ENCODE measurements around the gene GNAQ. TPM values are rescaled to one million over a fixed set of nuclear protein-coding genes. Genes with fewer than 3 reads are reported as not detected.

Gene GNAQ
- total RNA-seq, 2 experiments from 2014 or later: 17.8 to 18.1 TPM

DNA sequence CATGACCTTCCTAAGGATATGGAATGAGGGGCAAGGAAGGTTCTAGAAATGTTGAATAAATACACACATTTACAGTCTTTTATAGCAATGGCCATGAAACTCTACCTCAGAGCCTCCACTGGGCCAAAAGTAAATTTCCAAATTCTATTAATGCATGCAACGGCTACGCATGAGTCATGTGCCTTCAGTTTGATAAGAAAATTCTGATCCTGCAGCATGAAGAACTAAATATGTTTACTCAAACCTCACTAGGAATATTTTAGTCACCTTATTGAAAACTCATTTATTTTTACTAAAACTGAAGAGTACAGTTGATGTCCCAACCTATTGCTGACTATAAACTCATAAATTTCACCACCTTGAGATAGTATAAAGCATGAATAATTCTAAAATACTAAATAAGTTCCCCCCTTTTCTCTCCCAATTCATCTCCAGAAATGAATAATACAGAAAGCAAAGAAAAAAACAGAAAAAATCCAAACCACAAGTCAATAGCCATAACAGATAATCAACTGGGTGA is 92.4 kb downstream of the GNAQ start:
- intact Hi-C loops (cut with micrococcal nuclease): no loop called here
- no peak overlapping the region for H3K27ac Mint-ChIP-seq

DNA sequence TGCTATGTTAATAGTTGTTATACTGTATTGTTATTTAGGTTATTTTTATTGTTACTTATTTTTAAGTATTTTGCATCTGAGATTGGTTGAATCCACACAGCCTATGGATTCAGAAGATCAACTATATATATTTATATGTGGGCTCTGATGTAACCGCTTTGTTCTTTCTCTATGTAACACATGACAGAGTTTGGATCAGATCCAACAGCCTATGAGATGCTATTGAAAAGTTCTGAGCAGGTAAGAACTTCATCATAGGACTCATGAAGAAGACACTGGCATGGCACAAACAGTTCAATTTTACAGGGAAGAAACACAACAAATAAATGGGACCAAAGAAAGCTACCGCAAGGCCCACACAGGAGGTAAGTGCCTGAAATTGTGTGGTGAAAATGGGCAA is 93.4 kb downstream of the GNAQ start:
- TF ChIP-seq, protein P1, sequence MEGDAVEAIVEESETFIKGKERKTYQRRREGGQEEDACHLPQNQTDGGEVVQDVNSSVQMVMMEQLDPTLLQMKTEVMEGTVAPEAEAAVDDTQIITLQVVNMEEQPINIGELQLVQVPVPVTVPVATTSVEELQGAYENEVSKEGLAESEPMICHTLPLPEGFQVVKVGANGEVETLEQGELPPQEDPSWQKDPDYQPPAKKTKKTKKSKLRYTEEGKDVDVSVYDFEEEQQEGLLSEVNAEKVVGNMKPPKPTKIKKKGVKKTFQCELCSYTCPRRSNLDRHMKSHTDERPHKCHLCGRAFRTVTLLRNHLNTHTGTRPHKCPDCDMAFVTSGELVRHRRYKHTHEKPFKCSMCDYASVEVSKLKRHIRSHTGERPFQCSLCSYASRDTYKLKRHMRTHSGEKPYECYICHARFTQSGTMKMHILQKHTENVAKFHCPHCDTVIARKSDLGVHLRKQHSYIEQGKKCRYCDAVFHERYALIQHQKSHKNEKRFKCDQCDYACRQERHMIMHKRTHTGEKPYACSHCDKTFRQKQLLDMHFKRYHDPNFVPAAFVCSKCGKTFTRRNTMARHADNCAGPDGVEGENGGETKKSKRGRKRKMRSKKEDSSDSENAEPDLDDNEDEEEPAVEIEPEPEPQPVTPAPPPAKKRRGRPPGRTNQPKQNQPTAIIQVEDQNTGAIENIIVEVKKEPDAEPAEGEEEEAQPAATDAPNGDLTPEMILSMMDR (IDR thresholded peaks at IDR 0.05): no peak
- ATAC-seq (no peak), DNase-seq (no peak)
- Mint-ChIP-seq H3K4me1 (ENCODE audit: low read depth) (peaks cover 15% of the 10 kb centered on the region), H3K27me3 (no peaks in the 10 kb centered on the region), H3K27ac (no peak overlapping the region), H3K36me3 (ENCODE audit: low read depth) (peaks cover 5% of the 10 kb centered on the region), H3K4me3 (no peak overlapping the region), H3K9me3 (no peaks in the 10 kb centered on the region)
- POLR2A ChIA-PET: no interaction called here
- CTCF ChIA-PET: no interaction called here
- intact Hi-C loops (cut with micrococcal nuclease): no loop called here

More for the DNA sequence above, 92.4 kb downstream of the GNAQ start:
- peaks cover 19% of the 10 kb centered on the region for H3K4me1 Mint-ChIP-seq (ENCODE audit: low read depth)
- H3K36me3 Mint-ChIP-seq (ENCODE audit: low read depth): peaks cover 5% of the 10 kb centered on the region
- ATAC-seq (no peak), DNase-seq (no peak)
- ChIA-PET POLR2A (no interaction called here), CTCF (no interaction called here)
- H3K9me3 Mint-ChIP-seq: no peaks in the 10 kb centered on the region
- no peaks in the 10 kb centered on the region for H3K27me3 Mint-ChIP-seq
- TF ChIP-seq, protein P1 (IDR thresholded peaks at IDR 0.05): no peak
- no peak overlapping the region for H3K4me3 Mint-ChIP-seq

DNA sequence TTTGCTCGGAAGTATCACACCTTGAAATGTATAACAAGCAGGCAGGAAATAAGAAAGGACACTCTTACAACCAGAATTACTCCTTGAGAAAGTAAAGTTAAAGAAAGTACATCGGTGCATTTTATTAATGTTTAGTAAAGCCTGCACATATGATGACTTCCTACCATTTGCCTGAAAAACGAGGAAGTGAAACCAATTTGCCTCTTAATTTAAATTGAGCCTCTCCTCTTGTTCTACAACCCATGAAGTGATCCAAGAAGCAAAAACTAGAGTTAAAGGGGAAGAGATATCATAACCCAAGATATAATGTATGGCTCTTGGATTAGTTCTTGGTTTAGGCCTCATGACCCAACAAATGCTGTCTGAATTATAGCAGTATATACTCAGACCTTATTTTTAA is 95.6 kb downstream of the GNAQ start:
- ChIA-PET POLR2A (no interaction called here), CTCF (no interaction called here)
- no peaks in the 10 kb centered on the region for H3K27me3 Mint-ChIP-seq
- peaks cover 5% of the 10 kb centered on the region for H3K36me3 Mint-ChIP-seq (ENCODE audit: low read depth)
- H3K4me1 Mint-ChIP-seq (ENCODE audit: low read depth): peaks cover 15% of the 10 kb centered on the region
- no peaks in the 10 kb centered on the region for H3K9me3 Mint-ChIP-seq
- intact Hi-C loops (cut with micrococcal nuclease): no loop called here
- no peak for DNase-seq
- no peak for ATAC-seq
- H3K4me3 Mint-ChIP-seq: no peak overlapping the region
- no peak overlapping the region for H3K27ac Mint-ChIP-seq
- TF ChIP-seq, protein P1 (IDR thresholded peaks at IDR 0.05): no peak

DNA sequence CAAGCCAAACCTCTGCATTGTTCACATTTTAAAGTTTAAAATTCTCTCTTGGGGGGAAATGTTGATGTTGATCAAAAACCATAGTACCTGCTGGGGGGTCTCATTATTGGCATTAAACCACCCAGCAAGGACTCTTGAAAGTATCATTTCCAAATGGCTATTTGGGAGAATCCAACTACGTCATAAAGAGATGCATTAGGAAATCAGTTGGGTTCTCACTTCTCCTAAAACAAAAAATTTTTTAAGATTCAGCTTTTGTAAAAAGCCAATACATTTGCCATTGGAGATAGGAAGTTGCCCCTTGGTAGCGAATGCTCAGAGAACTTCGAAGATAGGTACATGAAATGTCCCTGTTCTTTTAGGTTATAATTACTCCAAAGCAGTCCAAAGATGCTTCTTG is 96.4 kb downstream of the GNAQ start:
- intact Hi-C loops (cut with micrococcal nuclease): no loop called here

DNA sequence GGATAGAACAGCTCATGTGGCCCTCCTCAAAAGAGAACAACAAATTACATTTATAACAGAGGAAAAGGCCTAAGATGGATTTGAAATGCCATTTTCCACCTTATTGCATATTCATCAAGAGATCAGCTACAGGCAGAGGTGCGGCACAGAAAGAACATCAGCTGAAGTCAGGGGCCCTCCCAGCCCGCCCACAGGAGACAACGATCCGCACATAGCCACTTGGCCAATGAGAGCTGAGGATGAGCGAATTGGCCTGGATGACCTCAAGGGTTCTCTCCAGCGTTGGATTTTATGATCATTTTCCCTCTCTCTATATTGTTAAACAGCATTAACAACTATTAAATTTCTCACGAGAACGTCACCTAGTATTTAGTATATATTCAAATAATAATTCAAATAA is 97.6 kb downstream of the GNAQ start:
- POLR2A ChIA-PET: no interaction called here
- no peak overlapping the region for H3K27ac Mint-ChIP-seq
- ATAC-seq (no peak), DNase-seq (no peak)
- H3K36me3 Mint-ChIP-seq (ENCODE audit: low read depth): peaks cover 5% of the 10 kb centered on the region
- TF ChIP-seq, protein P1 (IDR thresholded peaks at IDR 0.05): no peak
- no peaks in the 10 kb centered on the region for H3K27me3 Mint-ChIP-seq
- CTCF ChIA-PET: no interaction called here
- H3K9me3 Mint-ChIP-seq: no peaks in the 10 kb centered on the region
- intact Hi-C loops (cut with micrococcal nuclease): no loop called here
- peaks cover 11% of the 10 kb centered on the region for H3K4me1 Mint-ChIP-seq (ENCODE audit: low read depth)
- no peak overlapping the region for H3K4me3 Mint-ChIP-seq

More for the DNA sequence above, 96.4 kb downstream of the GNAQ start:
- no peak for ATAC-seq
- DNase-seq: no peak
- CTCF ChIA-PET: no interaction called here
- H3K27me3 Mint-ChIP-seq: no peaks in the 10 kb centered on the region
- peaks cover 5% of the 10 kb centered on the region for H3K36me3 Mint-ChIP-seq (ENCODE audit: low read depth)
- H3K4me3 Mint-ChIP-seq: no peak overlapping the region
- TF ChIP-seq, protein P1 (IDR thresholded peaks at IDR 0.05): no peak
- no peak overlapping the region for H3K27ac Mint-ChIP-seq
- H3K4me1 Mint-ChIP-seq (ENCODE audit: low read depth): peaks cover 15% of the 10 kb centered on the region
- no peaks in the 10 kb centered on the region for H3K9me3 Mint-ChIP-seq
- POLR2A ChIA-PET: no interaction called here

Data from activated CD8-positive, alpha-beta T cell treated with anti-CD3 and anti-CD28 coated beads for 36 hours (primary cell).